OCI-LY1 (cell line): Measurements from ENCODE around the gene EHBP1L1.

Experiments used
- H2AFZ ChIP-seq: fragments of 200-600 bp; sonication (generic), shearing (Covaris generic); 2 replicates; pipeline ENCODE4 v1.6.0; 2014; ENCODE audit warnings: antibody characterized with exemption, mild to moderate bottlenecking, low read length
- H3F3A ChIP-seq: fragments of 200-600 bp; sonication (generic), shearing (Covaris generic); 2 replicates; pipeline ENCODE4 v1.6.0; 2014; ENCODE audit warnings: mild to moderate bottlenecking, antibody characterized with exemption, low read length, moderate library complexity; ENCODE audit not compliant: insufficient read depth
- H3K27ac ChIP-seq: fragments of 200-600 bp; sonication (generic); 2 replicates; pipeline ENCODE4 v1.5.1; 2014; ENCODE audit warnings: low read length, mixed run types, mild to moderate bottlenecking, low read depth; ENCODE audit not compliant: poor library complexity, severe bottlenecking
- H3K27me3 ChIP-seq: fragments of 200-600 bp; sonication (generic); 2 replicates; pipeline ENCODE4 v1.6.0; 2014; ENCODE audit warnings: antibody characterized with exemption, mild to moderate bottlenecking, low read length, moderate library complexity; ENCODE audit not compliant: insufficient read depth
- H3K36me3 ChIP-seq: fragments of 200-600 bp; sonication (generic); 2 replicates; pipeline ENCODE4 v1.6.1; 2014; ENCODE audit warnings: mild to moderate bottlenecking, antibody characterized with exemption, low read length, moderate library complexity, mixed read lengths; ENCODE audit not compliant: insufficient read depth
- H3K4me1 ChIP-seq: fragments of 200-600 bp; sonication (generic); 2 replicates; pipeline ENCODE4 v1.5.1; 2014; ENCODE audit warnings: mild to moderate bottlenecking, low read length, moderate library complexity; ENCODE audit not compliant: insufficient read depth, severe bottlenecking
- H3K4me2 ChIP-seq: fragments of 200-600 bp; sonication (generic), shearing (Covaris generic); 2 replicates; pipeline ENCODE4 v1.6.1; 2014; ENCODE audit warnings: low read length
- H3K4me3 ChIP-seq: fragments of 200-600 bp; sonication (generic); 2 replicates; pipeline ENCODE4 v1.5.1; 2014; ENCODE audit warnings: low read length, low read depth, mild to moderate bottlenecking, mixed read lengths; ENCODE audit not compliant: poor library complexity, severe bottlenecking
- H3K79me2 ChIP-seq: fragments of 200-600 bp; shearing (Covaris generic); 2 replicates; pipeline ENCODE4 v1.6.1; 2016; ENCODE audit warnings: mixed run types, low read length, mixed read lengths; ENCODE audit not compliant: insufficient read depth
- H3K9ac ChIP-seq: fragments of 200-600 bp; sonication (generic), shearing (Covaris generic); 2 replicates; pipeline ENCODE4 v1.6.1; 2014; ENCODE audit warnings: mild to moderate bottlenecking, low read length, mixed read lengths
- H3K9me2 ChIP-seq: fragments of 200-600 bp; sonication (generic), shearing (Covaris generic); 2 replicates; pipeline ENCODE4 v1.6.1; 2014; ENCODE audit warnings: low read depth, mild to moderate bottlenecking, low read length, mixed read lengths
- H3K9me3 ChIP-seq: fragments of 200-600 bp; shearing (Covaris generic); 2 replicates; pipeline ENCODE4 v1.6.1; 2014; ENCODE audit warnings: low read length, mixed read lengths
- H4K20me1 ChIP-seq: fragments of 200-600 bp; sonication (generic), shearing (Covaris generic); 2 replicates; pipeline ENCODE4 v1.6.0; 2016; ENCODE audit warnings: mild to moderate bottlenecking, low read length; ENCODE audit not compliant: insufficient read depth
- CTCF ChIP-seq: fragments of 200-600 bp; sonication (generic), shearing (Covaris generic); IDR thresholded peaks from 2 replicates; pipeline ENCODE4 v1.5.1; 2017; ENCODE audit warnings: mild to moderate bottlenecking, antibody characterized with exemption, low read length, moderate library complexity, mixed read lengths
- EZH2 ChIP-seq: fragments of 200-600 bp; sonication (generic), shearing (Covaris generic); IDR thresholded peaks from 2 replicates; pipeline ENCODE4 v1.8.0; 2017; ENCODE audit warnings: borderline replicate concordance, mixed run types, mild to moderate bottlenecking, antibody characterized with exemption, low read length, moderate library complexity, mixed read lengths

Gene EHBP1L1

GRCh38 chr11:65571420-65571819, 4.4 kb upstream of the EHBP1L1 start:
- H3K36me3 ChIP-seq = peaks cover 5% of the 10 kb centered on the region; the same call in 1 of the 2 replicates
- H3K79me2 ChIP-seq = no peaks in the 10 kb centered on the region
- peak overlapping the region; percentile 83 for H3K4me3 ChIP-seq
- no peak overlapping the region for H2AFZ ChIP-seq
- no peaks in the 10 kb centered on the region; the same call in 1 of the 2 replicates for H3F3A ChIP-seq
- no peaks in the 10 kb centered on the region for H3K9me3 ChIP-seq
- peak overlapping the region; percentile 83 for H3K4me2 ChIP-seq
- peaks cover 58% of the 10 kb centered on the region for H3K4me1 ChIP-seq
- no peaks in the 10 kb centered on the region for H3K9me2 ChIP-seq
- no peaks in the 10 kb centered on the region for H4K20me1 ChIP-seq
- H3K9ac ChIP-seq = peak overlapping the region; percentile 78; the same call in 1 of the 2 replicates
- peak overlapping the region; percentile 21 for H3K27ac ChIP-seq
- 0 out of 2 replicates have a peak, but pooled peaks cover under 1% of the 10 kb centered on the region for H3K27me3 ChIP-seq
- no peak for TF ChIP-seq CTCF
- no peak for TF ChIP-seq EZH2

GRCh38 chr11:65571940-65572339, 3.9 kb upstream of the EHBP1L1 start:
- Histone ChIP-seq H3K27ac (no peak overlapping the region), H3F3A (no peaks in the 10 kb centered on the region; the same call in 1 of the 2 replicates), H3K4me2 (peak overlapping the region; percentile 83), H4K20me1 (no peaks in the 10 kb centered on the region), H3K4me1 (peaks cover 60% of the 10 kb centered on the region), H3K9ac (peak overlapping the region; percentile 78; the same call in 1 of the 2 replicates), H3K9me2 (no peaks in the 10 kb centered on the region), H3K36me3 (peaks cover 5% of the 10 kb centered on the region; the same call in 1 of the 2 replicates), H3K9me3 (no peaks in the 10 kb centered on the region), H2AFZ (no peak overlapping the region), H3K4me3 (peak overlapping the region; percentile 83), H3K79me2 (no peaks in the 10 kb centered on the region), H3K27me3 (0 out of 2 replicates have a peak, but pooled peaks cover 5% of the 10 kb centered on the region)
- no peak for TF ChIP-seq EZH2
- peak; percentile 41; the same call in 1 of the 2 replicates for TF ChIP-seq CTCF

- H3K27me3 ChIP-seq = 0 out of 2 replicates have a peak, but pooled peaks cover 5% of the 10 kb centered on the region
- H3K4me1 ChIP-seq = peaks cover 60% of the 10 kb centered on the region
- H3K9ac ChIP-seq = peak within 1 kb of the TSS; percentile 78; the same call in 1 of the 2 replicates
- H3F3A ChIP-seq = no peaks in the 10 kb centered on the region; the same call in 1 of the 2 replicates
- peak within 1 kb of the TSS; percentile 58 for H3K27ac ChIP-seq
- no peaks in the 10 kb centered on the region for H3K79me2 ChIP-seq
- peaks cover 5% of the 10 kb centered on the region; the same call in 1 of the 2 replicates for H3K36me3 ChIP-seq
- H4K20me1 ChIP-seq = no peaks in the 10 kb centered on the region
- H3K9me3 ChIP-seq = no peaks in the 10 kb centered on the region
- H3K4me2 ChIP-seq = peak within 1 kb of the TSS; percentile 83
- no peaks in the 10 kb centered on the region for H3K9me2 ChIP-seq
- no peak for TF ChIP-seq CTCF
- no peak for TF ChIP-seq EZH2
- H3K4me3 ChIP-seq = peak within 1 kb of the TSS; percentile 83
- no peak within 1 kb of the TSS for H2AFZ ChIP-seq
Observed at GRCh38 chr11:65572356-65573051, 3.3 kb upstream of the EHBP1L1 start, which contains the start of gene FAM89B. Gene FAM89B, plus strand, starts transcription at chr11:65572538. Its CDS starts 132 bp downstream, at chr11:65572670.
